ENCODE data around the gene GRIN2C.

Gene GRIN2C

DNA sequence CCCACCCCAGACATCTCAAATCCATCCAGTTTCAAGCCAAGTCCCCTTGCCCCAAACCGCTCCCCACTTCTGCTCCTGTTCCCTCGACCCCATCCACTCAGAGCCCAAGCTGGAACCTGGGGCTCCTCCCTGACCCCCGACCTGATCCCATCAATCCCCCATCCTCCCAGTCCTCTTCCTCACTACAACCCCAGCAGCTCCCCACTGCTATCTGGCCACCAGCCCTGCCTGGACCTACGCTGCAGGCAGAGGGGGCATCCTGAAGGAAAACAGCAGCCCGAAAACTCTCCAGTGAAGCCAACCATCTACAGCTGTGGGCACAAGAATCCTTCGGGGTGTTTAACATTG lies 9.2 kb upstream of the GRIN2C start:
- TF ChIP-seq, protein P1, sequence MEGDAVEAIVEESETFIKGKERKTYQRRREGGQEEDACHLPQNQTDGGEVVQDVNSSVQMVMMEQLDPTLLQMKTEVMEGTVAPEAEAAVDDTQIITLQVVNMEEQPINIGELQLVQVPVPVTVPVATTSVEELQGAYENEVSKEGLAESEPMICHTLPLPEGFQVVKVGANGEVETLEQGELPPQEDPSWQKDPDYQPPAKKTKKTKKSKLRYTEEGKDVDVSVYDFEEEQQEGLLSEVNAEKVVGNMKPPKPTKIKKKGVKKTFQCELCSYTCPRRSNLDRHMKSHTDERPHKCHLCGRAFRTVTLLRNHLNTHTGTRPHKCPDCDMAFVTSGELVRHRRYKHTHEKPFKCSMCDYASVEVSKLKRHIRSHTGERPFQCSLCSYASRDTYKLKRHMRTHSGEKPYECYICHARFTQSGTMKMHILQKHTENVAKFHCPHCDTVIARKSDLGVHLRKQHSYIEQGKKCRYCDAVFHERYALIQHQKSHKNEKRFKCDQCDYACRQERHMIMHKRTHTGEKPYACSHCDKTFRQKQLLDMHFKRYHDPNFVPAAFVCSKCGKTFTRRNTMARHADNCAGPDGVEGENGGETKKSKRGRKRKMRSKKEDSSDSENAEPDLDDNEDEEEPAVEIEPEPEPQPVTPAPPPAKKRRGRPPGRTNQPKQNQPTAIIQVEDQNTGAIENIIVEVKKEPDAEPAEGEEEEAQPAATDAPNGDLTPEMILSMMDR (conservative IDR thresholded peaks at IDR 0.05; ENCODE audit: low read depth, low read length) = no peak
- no peak for DNase-seq (ENCODE audit: low read depth)
- no peak overlapping the region for H3K4me3 ChIP-seq (ENCODE audit: low read depth, low read length)

GRCh38 chr17:74868251-74868907 lies 8.7 kb upstream of the GRIN2C start:
- TF ChIP-seq, protein P1 (conservative IDR thresholded peaks at IDR 0.05; ENCODE audit: low read depth, low read length) = no peak
- DNase-seq (ENCODE audit: low read depth) = peak; percentile 46

GRCh38 chr17:74866198-74866835 lies 6.6 kb upstream of the GRIN2C start:
- TF ChIP-seq, protein P1 (conservative IDR thresholded peaks at IDR 0.05; ENCODE audit: low read depth, low read length) = no peak
- no peak overlapping the region for H3K4me3 ChIP-seq (ENCODE audit: low read depth, low read length)
- no peak for DNase-seq (ENCODE audit: low read depth)

More at GRCh38 chr17:74868251-74868907, 8.7 kb upstream of the GRIN2C start:
- H3K4me3 ChIP-seq (ENCODE audit: low read depth, low read length) = no peak overlapping the region

DNA sequence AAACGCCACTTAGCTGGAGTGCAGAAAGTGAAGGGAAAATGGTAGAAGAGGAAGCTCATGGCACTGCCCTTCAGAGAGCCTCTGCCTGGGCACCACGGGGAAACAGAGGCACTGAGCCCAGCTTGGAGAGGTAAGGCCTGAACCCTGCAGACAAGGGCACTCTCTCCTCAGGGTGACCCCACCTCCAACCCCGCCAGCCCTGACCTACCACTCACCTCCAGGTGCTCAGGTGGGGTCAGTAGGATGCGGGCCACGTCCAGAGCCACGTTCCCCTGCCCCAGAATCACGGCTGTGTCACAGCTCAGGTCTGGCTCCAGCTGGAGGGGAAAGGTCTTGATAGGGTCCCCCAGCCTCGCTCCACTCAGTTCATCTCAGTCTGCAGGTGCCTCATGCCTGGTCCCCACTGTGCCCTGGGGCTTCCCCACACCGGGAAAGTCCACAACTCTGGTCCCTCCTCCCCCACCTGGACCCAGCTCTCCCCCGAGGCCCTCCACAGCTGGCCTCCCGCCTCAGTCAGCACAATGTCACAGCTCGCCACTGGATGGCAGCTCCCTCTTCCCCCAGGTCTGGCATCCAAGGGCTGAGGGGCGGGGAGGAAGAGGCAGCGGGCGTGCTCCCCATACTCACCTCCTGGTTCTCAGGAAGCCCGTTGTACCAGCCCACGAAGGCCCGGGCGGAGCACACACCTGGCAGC lies 6.0 kb upstream of the GRIN2C start:
- TF ChIP-seq, protein P1 (conservative IDR thresholded peaks at IDR 0.05; ENCODE audit: low read depth, low read length) = no peak
- no peak for DNase-seq (ENCODE audit: low read depth)

DNA sequence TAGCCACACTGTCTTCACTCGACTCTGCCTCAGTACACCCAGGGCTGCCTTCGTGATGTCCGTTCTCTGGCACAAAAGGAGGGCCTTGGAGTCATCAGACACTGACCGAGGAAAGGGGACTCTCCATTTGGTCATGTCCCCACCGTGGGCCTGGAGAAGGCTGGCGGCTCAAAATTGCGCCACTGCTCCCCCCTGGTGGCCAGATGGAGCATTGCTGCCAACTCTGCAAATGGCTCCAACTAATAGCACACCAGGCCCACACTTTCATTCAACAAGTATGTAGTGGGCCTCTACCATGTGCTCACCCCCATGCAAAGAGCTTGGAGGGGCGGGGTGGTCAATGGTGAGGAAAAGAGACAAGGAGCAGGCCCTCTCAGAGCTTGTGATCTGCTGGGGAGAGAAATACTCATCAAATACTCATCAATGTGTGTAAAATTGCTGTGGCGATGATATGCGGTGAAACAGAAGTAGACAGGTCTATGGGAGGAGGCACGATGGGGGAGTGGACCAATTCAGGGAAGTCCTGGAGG lies 5.2 kb upstream of the GRIN2C start:
- no peak overlapping the region for H3K4me3 ChIP-seq (ENCODE audit: low read depth, low read length)
- TF ChIP-seq, protein P1 (conservative IDR thresholded peaks at IDR 0.05; ENCODE audit: low read depth, low read length) = peak; percentile 94

More for the DNA sequence above, 6.0 kb upstream of the GRIN2C start:
- H3K4me3 ChIP-seq (ENCODE audit: low read depth, low read length) = no peak overlapping the region

GRCh38 chr17:74864297-74864865 lies 4.7 kb upstream of the GRIN2C start:
- no peak overlapping the region for H3K4me3 ChIP-seq (ENCODE audit: low read depth, low read length)
- no peak for DNase-seq (ENCODE audit: low read depth)
- TF ChIP-seq, protein P1 (conservative IDR thresholded peaks at IDR 0.05; ENCODE audit: low read depth, low read length) = no peak

More for the DNA sequence above, 5.2 kb upstream of the GRIN2C start:
- peak; percentile 73 for DNase-seq (ENCODE audit: low read depth)
